M059J (cell line): ENCODE measurements around the gene FCMR. TPM values are rescaled to one million over a fixed set of nuclear protein-coding genes. Genes with fewer than 3 reads are reported as not detected.

ENCODE experiments used
- DNase-seq: peaks from one replicate; pipeline ENCODE4 v3.0.0-alpha.2; 2012; ENCODE audit warnings: low read depth
- total RNA-seq: library from RNA; depleted of rRNA; stranded (reverse); fragments of >200 nt; shearing (Covaris generic); gene quantifications from 2 replicates; pipeline ENCODE4 v1.2.3, GENCODE V29; 2014; rRNA removed

Gene FCMR, protein sequence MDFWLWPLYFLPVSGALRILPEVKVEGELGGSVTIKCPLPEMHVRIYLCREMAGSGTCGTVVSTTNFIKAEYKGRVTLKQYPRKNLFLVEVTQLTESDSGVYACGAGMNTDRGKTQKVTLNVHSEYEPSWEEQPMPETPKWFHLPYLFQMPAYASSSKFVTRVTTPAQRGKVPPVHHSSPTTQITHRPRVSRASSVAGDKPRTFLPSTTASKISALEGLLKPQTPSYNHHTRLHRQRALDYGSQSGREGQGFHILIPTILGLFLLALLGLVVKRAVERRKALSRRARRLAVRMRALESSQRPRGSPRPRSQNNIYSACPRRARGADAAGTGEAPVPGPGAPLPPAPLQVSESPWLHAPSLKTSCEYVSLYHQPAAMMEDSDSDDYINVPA
- 0.34 and 3.5 TPM in 2 replicates for total RNA-seq

DNA sequence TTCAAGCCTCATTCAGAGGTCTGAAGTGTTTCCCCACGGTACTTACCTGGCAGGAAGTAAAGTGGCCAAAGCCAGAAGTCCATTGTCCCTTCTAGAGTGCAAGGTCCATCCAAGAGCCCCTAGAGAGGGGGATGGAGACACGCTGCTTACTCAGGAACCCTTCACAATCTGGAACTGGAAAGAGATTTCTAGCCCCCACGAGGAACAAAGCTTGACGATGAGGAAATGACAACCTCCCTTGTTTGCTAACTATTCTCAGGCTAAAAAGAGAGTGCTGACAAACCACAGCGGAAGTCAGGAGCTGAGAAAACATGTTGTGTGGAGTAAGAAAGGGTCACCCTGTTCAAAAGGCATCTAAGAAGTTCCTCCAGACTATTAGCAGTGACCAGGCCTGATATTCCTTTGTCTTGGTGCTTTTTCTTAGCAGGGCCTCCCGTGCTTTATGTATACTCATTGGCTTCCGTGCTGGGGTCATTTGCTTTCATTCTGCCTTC is at the start of gene FCMR:
Gene FCMR (minus strand): TSS at position 170 of the 494 bp plus-strand sequence. CDS start 87 bp downstream, at position 83.
- DNase-seq = no peak

DNA sequence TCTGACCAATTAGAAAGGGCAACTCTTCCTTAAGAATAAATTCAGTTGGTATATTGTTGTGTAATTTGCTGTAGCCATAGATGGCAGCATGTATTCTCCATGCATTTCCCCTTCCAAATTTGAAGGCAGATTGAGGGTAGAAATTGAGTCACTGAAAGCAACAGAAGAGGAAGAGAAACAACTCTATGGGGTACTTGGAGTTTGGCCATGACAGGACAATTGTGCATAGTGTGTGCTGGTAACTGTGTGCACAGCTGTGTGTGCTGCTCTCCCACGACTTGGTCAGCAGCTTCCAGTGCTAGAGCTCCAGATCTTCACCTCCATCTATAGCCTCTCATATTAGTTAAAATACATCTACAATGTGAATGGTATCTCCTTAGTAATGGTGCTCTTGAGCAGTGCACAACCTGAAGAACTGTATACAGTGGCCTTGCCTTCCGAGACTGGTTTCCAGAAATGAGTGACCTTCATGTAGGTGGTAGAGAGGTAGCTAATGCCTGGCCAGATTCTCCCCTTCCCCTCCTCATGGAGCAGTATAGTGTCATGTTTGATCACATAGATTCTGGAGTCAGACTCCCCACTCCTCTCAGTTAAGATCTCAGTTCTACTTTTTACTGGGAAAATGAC is 49.4 kb upstream of the FCMR start:
- no peak for DNase-seq

DNA sequence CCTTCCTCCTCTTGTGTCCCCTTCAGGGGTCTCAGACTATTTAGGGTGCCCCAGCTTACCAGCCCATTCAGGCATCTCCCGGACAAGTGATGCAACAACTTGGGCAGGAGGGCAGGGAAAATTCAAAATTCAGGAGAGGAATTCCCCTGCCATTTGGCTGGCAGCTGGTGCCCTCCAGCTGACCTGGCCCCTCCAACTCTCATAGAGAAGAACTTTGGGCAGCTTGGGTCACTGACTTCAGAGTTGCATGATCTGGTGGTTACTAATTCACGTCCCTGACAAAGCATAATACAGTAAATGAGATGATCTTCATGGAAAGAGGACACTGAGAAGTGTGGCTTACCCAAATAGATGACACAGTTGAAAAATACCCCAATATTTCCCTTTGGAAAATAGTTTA is 48.7 kb upstream of the FCMR start, which contains the start of gene FCAMR:
Gene FCAMR (minus strand): TSS at position 15 of the 400 bp plus-strand sequence. CDS start 335 bp downstream, outside the sequence.
- no peak for DNase-seq

DNA sequence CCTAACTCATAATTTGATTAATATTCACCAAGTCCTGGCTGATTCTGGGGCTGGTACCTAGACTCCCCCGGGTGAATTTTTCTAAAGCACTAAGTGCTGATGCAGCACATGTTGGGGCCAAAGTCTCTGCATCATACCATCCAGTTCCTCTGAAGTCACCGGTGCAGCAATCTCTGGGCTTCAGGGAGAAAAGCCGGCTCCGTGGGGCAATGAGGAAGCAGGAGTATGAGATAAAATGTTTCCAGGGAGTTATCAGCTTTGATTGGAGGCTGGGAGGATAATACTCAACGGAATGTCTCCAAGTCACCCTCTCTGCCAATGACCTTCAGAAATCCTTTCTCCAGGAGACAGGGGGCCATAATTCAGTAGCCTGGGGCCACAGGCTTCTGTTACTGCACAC is 47.3 kb upstream of the FCMR start:
- no peak for DNase-seq

DNA sequence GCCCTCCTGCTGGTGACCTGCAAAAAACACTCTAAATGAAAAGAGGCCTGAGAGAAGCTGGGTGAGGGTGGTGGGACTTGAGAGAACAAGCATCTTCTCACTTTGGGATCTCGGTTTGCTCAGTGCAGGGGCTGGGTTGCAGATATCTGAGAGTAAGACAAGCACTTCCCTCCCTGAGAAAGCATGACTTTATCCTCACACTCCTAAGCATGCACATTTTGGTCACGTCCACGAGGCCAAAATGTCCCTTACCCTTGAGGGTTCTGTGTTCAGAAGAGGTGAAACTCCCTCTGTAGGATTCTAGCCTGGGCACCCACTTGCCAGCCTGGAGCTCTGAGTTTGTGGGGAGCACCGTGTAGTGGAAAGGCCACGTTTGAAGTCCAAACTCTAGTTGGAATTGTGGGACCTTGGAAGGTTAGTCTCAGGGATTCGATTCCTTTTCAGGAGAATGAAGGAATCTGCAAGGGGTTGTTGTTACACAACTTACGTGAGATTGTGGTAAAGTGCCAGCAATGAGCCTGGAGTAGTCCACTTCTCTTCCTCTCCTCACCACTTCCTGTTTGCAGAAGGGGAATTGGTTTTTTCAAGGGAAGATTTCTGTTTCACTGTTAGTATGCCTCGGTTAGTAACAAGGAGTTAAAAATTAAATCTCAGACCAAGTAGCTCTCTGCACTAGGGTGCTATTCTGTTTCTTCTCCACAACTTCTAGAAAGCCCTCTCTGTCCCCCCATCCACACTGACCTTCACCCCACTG is 45.5 kb upstream of the FCMR start:
- peak; percentile 53 for DNase-seq

DNA sequence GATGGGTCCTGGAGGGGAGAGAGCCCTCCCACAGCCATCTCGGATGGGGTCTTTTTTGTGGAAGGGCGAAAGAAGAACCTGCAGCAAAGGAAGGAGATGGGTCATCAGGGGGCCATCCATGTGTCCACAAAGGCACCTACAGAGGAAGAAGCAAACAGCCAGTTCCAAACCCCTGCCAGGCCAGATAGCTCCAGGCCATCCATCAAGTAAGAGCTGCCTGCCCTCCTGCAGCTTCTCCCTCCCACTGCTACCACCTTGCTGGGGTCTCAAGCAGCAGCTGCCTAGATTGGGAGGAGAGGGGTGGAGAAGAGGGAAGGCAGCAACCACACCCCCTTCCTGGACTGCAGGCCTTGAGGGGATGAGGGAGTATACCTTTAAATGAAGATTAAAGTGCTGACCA is 44.0 kb upstream of the FCMR start:
- no peak for DNase-seq

DNA sequence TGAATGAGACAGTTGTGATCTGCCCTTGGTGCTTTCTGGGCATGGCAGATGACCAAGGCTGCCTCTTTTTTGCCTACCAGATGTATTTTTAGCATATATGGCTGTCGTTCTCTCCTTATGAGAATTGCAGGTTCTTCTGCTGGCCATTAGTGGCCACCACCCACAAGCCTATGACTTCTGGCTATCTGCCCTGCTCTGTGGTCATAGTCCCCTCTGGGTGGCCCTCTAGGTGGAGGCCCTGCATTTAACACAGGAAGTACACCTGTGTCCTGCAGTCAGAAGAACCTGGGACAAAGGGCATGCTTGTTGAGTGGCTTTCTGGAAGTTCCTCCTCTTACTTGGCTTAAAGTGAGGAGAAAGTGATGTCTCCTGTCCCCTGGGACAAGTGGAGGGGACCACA is 42.0 kb upstream of the FCMR start:
- DNase-seq = no peak

DNA sequence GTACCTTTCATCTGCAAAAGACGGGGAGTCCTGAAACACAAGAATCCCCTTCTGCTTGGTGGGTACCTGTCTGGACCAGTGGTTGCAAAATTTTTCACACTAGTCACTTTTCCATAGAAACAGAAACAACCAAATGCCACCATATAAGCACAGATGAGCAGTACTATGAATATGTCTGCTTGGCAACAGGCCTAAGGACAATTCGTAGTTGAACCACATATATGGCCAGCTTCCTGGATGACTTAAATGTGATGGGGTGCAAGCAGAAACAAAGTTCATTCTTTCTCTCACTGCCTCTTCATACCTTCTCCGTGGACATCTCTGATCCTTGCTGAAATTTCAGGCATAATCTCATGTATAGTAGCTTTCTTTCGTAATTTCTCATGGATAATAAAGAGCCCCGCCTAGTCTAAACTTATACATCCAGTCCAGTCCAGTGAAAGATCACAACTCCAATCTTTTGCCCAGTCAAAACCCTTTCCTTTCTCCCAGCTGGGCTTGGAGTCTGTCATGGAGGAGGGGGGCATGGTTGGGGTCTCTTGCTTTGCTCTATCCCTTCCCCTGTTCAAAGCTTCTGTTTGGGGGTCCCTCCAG is 41.5 kb upstream of the FCMR start:
- no peak for DNase-seq

DNA sequence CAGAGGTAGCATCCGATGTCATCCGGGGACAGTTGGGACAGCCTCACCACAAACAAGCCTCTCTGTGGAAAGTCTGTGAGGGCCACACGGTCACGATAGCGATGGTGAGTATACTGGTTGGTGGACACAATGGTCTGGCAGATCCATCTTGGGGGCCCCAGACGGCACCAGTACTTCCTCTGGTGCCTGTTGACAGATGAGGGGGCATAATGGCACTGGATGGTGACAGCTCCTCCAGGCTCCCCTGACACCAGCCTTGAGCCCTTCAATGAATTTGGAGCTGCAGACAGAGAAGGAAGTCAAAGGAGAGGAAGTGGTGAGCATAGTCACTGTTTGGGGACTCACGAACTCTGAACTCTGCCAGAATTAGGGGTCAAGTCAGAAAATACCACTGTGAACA is 40.5 kb upstream of the FCMR start:
- no peak for DNase-seq

DNA sequence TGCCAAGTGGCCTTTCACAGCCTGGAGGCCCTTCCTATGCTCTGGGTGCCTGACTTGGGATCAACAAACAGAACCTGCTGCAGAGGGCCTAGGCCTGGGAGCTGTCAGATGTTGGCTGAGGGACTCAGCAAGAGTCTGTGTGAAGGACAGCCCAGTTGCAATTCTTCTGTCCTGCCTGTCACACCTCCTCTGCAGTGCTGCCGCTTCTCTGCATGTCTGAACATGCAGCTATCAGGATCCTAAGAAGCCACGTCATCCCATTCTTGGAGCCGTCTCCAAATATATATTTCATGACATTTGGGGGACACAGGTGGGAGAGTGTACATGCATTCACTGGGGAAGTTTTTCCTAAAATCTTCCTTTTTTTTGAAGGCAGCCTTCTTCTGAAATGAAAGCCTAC is 39.9 kb upstream of the FCMR start:
- DNase-seq = no peak

DNA sequence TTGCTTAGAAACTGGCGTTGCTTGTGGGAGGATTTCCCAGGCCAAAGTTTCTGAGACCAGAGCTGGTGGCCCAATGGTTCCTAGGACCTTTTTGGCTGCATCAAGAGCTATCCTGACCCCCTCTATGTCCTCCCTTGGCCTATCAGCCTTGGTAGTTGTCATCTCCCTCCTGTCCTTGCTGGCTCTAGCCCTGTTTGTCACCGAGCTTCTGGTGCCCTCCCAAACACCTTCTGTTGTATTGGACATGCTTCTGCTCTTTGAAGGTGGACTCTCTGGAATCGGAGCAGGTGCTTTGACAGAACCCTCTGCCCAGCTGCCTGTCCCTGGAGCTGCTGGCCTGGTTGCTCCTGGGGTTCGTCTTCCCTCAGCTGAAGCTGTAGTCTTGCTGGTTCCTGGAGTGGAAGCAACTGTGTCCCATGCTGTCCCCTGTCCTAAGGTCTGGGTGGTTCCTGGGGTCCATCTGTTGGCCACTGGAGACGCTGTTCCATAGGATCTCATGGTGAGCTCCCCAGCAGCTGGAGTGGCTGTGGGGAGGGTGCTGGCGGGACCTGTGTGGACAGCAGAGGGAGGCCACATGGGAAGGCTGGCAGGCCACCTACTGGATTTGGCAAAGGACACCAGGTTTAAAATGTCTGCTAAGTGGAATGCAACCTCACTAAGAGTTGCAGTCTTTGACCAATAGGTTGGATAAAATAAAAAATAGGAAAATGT is 39.1 kb upstream of the FCMR start:
- no peak for DNase-seq

DNA sequence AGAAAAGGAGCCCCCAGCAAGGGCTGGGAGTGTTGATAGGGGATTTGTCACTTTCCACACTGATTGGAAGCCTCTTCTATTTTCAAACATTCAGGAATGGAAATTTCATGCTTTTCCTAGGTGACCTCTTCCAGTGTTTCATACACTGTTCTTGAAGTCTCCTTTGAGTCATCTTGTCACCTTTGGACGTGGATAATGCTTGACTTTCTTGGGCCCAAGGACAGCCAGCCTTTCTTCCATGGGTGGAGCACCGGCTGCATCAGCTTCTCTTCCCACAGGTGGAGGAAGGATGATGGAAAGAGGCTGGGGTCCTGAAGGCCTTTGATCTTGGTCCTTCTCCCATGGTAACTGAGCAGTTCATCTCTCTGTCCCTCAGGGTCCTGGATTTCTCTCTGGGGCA is 36.4 kb upstream of the FCMR start:
- no peak for DNase-seq

DNA sequence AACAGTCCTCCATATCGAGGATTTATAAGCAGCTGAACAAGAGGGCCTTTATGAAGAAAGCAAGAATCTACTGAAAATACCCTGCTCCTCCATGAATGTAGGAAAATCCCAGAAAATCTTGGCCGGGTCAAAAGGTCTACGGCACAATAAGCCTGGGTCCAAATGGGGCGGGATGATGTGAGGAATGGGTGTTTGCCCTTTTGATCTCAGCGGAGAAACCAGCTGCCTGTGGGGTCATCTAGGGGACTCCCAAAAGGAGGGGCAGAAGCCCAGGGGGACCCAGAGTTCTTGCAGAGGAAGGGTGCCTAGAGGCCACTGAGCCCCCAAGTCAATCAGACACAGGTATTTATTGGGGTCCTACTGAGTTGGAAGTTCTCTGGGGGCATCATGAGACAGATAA is 35.9 kb upstream of the FCMR start:
- no peak for DNase-seq

DNA sequence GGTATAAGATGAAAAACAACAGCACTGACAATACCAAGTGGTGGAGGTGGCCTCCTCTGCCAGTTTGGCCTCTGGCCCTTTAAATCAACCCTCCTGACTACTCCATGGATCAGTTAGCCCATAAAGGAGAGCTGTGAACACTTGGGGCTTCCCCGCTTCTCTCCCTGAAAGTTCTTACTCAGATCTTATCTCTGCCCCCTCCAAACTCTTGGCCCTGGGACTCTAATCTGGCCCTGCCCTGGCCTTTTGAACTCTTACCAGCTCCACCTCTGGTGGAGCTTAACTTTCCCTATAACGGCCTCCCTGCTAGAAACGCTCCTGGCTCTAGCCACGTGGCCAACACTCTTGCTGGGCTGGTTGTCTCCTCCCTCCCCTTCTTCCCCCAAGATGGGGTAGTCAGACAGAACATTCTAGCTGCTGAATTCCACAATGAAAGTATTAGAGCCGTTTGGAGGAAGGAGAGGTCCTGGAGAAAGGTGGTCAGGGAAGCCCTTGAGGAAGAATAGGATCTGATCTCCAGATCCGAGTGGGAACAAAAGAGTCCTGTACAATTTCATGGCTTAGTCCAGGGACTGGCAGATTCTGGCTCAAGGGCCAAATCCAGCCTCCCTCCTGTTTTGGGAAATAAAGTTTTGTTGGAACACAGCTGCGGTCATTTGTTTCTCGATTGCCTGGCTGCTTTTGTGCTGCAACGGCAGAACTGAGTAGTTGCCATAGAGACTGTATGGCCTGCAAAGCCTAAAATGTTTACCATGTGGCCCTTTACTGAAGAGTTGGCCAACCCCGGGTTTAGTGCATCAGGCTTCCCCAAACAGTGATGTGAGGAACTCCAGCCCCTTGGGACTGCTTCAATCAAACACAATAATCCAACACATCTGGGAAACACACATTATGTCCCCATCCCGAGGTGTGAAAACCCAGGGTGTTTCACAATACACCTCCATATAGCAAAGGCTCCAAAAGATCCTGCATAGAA is 34.0 kb upstream of the FCMR start:
- DNase-seq = no peak

DNA sequence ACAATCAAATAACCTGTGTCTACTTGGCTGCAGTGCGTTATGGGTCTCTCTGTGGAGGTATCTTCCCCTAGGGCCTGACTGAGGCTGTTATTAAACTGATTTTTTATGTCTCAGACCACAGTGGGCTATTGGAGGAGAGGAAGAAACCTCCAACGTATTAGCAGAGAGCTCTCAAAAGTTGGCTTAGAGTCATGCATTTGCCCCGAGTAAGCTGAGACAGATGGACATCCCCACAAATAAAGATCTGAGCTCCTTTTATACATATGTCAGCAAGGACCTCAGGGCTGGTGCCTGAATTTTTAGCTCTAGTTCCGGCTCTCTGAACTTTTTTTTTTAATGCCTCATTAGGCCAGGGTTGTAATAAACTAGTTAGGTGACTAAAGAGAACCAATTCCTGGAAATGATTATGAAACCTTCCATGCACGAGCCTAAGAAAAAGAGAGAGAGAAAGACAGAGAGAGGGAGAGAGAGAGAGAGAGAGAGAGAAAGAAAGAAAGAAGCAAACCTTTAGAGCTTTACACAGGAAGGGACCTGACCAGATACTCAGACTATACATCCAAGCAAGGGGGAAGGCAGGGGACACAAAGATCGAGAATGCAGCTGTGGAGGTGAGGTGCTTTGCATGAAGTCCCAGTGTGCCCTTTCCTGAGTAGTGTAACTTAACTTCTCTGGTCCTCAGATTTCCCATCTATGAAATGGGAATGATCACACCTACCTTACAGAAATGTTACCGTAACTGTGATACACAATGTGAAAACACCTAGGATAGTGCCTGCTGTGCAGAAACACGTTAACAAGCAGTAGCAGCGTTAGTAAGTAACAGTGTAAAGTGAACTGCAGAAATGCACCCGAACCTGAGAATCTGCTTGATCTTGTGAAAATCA is 33.0 kb upstream of the FCMR start:
- no peak for DNase-seq

DNA sequence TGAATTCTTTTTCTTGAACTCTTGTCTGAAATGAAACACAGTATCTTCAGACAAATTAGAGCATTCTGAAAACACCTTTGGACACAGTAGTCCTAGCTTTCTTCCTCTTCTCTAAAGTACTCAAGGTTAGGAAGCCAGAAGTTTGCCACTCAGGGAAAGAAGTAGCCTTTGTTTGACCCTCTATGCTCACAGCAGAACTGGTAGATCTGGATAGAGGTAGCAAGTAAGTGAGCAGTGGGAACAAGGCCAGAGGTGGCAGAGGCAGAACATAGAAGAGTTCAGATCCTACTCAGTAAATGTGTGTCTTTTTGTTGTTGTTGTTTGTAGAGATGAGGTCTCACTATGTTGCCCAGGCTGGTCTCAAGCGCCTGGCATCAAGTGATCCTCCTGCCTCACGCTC is 31.9 kb upstream of the FCMR start:
- DNase-seq = no peak

DNA sequence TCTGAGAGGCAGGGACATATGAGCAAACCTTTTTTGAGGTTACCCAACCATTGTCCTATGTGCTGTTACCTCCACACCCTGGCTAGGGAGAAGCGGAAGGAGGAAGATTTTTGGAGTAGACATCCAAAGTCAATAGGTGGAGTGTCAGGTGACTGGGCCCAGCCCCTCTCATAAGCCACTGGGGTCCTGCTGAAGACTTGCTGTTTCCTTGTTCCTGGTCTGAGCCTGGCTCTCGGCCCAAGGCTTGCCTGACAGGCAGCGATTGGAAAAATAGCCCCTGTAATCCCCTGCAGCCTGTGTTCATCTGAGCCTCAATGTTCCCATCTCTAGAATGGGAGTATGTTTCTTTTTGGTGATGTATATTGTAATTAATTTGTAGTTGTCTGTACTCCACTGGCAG is 31.4 kb upstream of the FCMR start:
- no peak for DNase-seq

DNA sequence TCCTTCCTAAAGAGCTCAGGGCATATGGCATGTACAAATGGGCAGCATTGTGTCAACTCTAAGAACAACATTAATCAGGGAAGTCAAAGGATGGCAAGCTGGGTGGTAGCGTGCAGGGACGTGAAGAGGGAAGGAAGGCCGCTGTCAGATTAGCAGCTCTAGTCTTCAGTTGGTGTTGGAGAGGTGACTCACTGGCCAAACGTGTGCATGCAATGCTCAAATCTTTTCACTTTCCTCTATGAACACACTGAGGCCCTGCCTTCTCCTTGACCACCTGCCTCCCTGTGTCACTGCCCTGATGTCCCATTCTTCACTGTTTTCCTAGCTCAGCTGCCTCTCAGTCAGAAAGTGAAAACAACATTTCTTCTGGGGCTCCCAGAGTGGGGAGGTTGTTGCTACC is 30.4 kb upstream of the FCMR start:
- peak; percentile 34 for DNase-seq
